HL-60 (cell line): Measurements from ENCODE around the gene DHRSX.
"Not testable (repeated sequence)": the region's sequence is repeated elsewhere in the genome, so short reads cannot be mapped to it uniquely, and the experiment has no call there.

Source experiments
- DNase-seq, 2 experiments: peaks; one replicate each; pipeline ENCODE4 v3.0.0-alpha.2; 2010 to 2020; ENCODE audit warnings: low read depth in 1 of 2, low spot score in 1 of 2
- H3K27ac ChIP-seq: fragments of 250-450 bp; sonication (Bioruptor Pico); replicated peaks from 2 replicates; pipeline ENCODE4 v1.5.1; 2020; ENCODE audit warnings: mild to moderate bottlenecking, moderate library complexity
- H3K27me3 ChIP-seq: fragments of 250-450 bp; sonication (Bioruptor Pico); 2 replicates; pipeline ENCODE4 v1.5.1; 2021; ENCODE audit warnings: mild to moderate bottlenecking, moderate library complexity; ENCODE audit not compliant: insufficient read depth, poor library complexity, severe bottlenecking
- H3K4me3 ChIP-seq: replicated peaks from 2 replicates; pipeline ENCODE4 v1.5.1; 2011; ENCODE audit warnings: mild to moderate bottlenecking, control low read depth, low read length; ENCODE audit not compliant: insufficient read depth
- GABPA ChIP-seq: IDR thresholded peaks from 2 replicates; pipeline ENCODE4 v1.6.1; 2012; ENCODE audit warnings: low read depth
- POLR2AphosphoS5 ChIP-seq: IDR thresholded peaks from 2 replicates; pipeline ENCODE4 v1.6.1; 2012; ENCODE audit warnings: low read depth
- REST ChIP-seq: IDR thresholded peaks from 2 replicates; pipeline ENCODE4 v1.6.1; 2012; ENCODE audit warnings: low read depth; ENCODE audit not compliant: insufficient replicate concordance
- SPI1 ChIP-seq: IDR thresholded peaks from 2 replicates; pipeline ENCODE4 v1.6.1; 2012; ENCODE audit warnings: low read depth, mild to moderate bottlenecking, borderline replicate concordance
- TF ChIP-seq, protein P1 (sequence below): IDR thresholded peaks from one replicate; pipeline ENCODE4 v1.5.1; 2011; ENCODE audit warnings: low read length, control low read depth, inconsistent platforms; ENCODE audit not compliant: insufficient read depth

DHRSX gene

DNA sequence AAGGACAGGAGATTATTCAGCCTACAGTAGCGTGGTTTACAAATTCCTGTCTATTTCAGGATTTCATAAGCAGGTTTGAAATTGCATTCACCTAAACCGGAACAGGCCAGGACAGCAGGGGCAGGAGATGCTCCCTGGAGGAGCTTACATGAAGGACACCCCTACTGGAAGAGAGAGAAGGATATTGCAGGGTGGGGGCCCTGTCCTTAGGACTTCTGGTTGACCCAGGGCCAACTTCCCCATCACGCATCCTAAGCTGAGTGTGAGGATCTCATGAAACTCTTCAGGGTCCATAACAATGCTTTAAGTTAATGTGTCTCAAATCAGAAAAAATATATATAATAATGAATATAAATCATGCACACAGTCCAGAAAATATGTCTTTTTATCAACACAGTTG lies 6.4 kb upstream of the DHRSX start:
- Histone ChIP-seq H3K4me3 (no peak overlapping the region), H3K27me3 (no peaks in the 10 kb centered on the region), H3K27ac (no peak overlapping the region)
- DNase-seq: no peak
- TF ChIP-seq REST: no peak
- TF ChIP-seq, protein P1, sequence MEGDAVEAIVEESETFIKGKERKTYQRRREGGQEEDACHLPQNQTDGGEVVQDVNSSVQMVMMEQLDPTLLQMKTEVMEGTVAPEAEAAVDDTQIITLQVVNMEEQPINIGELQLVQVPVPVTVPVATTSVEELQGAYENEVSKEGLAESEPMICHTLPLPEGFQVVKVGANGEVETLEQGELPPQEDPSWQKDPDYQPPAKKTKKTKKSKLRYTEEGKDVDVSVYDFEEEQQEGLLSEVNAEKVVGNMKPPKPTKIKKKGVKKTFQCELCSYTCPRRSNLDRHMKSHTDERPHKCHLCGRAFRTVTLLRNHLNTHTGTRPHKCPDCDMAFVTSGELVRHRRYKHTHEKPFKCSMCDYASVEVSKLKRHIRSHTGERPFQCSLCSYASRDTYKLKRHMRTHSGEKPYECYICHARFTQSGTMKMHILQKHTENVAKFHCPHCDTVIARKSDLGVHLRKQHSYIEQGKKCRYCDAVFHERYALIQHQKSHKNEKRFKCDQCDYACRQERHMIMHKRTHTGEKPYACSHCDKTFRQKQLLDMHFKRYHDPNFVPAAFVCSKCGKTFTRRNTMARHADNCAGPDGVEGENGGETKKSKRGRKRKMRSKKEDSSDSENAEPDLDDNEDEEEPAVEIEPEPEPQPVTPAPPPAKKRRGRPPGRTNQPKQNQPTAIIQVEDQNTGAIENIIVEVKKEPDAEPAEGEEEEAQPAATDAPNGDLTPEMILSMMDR: no peak

DNA sequence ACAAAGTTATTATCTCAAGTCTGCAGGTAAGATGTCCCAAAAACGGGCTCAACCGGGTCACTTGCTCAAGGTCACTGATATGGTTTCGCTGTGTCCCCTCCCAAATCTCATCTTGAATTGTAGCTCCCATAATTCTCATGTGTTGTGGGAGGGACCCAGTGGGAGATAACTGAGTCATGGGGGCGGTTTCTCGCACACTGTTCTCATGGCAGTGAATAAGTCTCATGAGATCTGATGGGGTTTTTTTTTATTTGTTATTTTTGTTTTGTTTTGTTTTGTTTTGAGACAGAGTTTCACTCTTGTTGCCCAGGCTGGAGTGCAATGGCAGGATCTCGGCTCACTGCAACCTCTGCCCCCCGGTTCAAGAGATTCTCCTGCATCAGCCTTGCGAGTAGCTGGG lies 4.6 kb upstream of the DHRSX start:
- not testable (repeated sequence) for DNase-seq, H3K4me3 ChIP-seq, H3K27ac ChIP-seq, H3K27me3 ChIP-seq

DNA sequence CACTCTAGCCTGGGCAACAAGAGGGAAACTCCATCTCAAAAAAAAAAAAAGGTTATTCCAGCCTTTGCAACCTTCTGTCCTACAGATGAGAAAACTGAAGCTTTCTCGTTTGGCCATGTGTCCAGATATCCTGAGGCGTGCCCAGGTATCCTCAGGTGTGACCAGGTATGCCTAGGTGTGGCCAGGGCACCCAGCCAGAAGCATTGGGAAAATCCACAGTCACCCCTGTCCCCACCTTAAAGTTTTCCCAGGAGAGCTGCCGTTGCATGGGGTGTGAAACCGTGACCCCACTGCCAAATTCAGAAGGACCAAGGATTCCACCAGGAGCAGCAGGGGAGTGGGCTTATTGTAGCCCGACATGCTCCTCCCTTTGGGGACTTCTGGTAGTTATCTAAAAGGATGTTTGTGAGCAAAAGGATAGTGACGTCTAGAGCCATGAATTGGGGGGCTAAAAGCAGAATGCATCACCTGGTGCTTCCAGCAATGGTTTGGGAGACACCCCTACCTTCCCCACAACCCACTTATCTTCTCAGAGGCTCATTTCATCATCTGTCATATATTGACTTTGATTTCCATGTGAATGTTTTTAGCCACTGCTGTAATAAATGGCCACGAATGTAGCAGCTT lies 4.0 kb upstream of the DHRSX start:
- Histone ChIP-seq H3K27ac (no peak overlapping the region), H3K27me3 (no peaks in the 10 kb centered on the region), H3K4me3 (no peak overlapping the region)
- no peak for DNase-seq
- TF ChIP-seq GABPA: no peak
- TF ChIP-seq REST: no peak
- TF ChIP-seq, protein P1: no peak
- no peak for TF ChIP-seq SPI1
- no peak for TF ChIP-seq POLR2AphosphoS5

DNA sequence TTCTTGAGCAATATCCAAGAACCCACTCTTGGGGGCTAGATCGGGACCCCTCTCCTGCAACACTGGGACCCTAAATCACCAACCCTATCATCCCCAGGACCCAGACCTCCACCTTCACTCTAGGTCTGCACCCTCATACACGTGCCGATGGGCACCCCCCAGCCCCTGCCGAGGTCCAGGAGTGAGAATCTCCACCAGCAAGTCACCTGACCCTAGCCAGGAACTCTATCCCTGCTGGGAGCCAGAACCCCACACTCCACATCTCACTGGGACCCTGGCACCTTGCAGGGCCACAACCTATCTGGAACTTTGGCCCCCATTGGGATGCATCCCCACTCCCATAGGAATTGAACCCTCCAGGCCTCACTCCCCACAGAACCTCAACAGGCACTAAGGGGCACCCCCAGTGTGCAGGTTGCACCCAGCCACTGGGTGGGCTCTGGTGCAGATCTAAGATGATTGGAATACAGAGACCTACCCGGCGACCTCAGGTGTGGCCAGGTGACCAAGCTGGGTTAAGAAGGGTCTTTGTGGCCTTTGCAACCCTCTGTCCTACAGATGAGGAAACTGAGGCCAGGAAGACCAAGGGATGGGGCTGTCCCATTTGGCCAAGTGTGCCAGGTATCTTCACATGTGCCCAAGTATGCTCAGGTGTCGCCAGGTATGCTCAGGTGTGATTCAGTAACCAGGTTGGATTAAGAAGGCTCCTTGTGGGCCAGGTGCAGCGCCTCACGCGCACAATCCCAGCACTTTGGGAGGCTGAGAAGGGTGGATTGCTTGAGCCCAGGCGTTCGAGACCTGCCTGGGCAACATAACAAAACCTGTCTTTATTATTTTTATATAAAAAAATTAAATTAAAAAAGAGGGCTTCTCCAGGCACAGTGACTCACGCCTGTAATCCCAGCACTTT lies 3.1 kb upstream of the DHRSX start:
- DNase-seq: no peak
- TF ChIP-seq REST (no peak), SPI1 (no peak)
- TF ChIP-seq, protein P1: no peak
- no peaks in the 10 kb centered on the region for H3K27me3 ChIP-seq
- H3K27ac ChIP-seq: no peak overlapping the region
- no peak overlapping the region for H3K4me3 ChIP-seq
